ENCODE measurements around the gene SCAI. TPM values are rescaled to one million over a fixed set of nuclear protein-coding genes. Genes with fewer than 3 reads are reported as not detected.
"Not testable (repeated sequence)": the region's sequence is repeated elsewhere in the genome, so short reads cannot be mapped to it uniquely, and the experiment has no call there.

Gene SCAI
- total RNA-seq, 2 donors from 2014 or later: 6.7 to 7.6 TPM

DNA sequence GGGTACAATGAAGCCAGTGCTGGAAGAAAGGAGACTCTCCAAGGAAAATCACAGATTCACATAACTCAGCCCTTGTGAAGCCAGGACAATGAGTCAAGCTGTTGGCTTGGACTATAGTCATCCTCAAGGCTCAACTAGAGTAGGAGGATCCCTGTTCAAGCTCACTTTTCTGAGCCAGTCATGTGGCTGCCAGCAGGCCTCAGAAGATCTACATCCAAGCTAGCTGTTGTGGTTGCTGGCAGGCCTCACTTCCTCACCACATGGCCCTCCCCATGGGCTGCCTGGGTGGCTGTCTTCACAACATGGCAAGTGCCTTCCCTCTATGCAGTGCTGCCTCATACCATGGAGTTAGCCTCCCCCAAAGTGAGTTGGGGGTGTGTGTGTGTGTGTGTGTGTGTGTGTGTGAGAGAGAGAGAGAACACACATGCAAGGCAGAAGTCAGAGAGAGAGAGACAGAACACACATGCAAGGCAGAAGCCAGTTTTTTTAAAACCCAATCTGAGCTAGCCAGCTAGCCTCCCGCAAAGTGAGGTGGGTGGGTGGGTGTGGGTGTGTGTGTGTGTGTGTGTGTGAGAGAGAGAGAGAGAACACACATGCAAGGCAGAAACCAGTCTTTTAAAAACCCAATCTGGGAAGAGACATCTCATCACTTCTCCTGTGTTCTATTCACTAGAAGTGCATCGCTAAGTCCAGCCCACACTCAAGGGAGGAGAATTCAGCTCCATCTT lies 17.1 kb downstream of the SCAI start:
- Histone ChIP-seq H3K9me3 (no peaks in the 10 kb centered on the region), H3K36me3 (replicated peaks in 1 of 2; ENCODE audit: insufficient read depth in 1 of 2, low read depth in 2 of 2) (no peaks in the 10 kb centered on the region), H3K27ac (no peak overlapping the region), H3K4me1 (no peaks in the 10 kb centered on the region), H3K4me3 (no peak overlapping the region), H3K27me3 (no peaks in the 10 kb centered on the region)
- DNase-seq (peak; percentile 33 to 76 (median 60)), ATAC-seq (peak; percentile 75)
- WGBS, 2 donors: 84 to 86% methylated on average over 2 of the region's 2 CpGs
- intact Hi-C loops (cut with DNase I): no loop called here
- no peak for TF ChIP-seq POLR2A (IDR thresholded peaks at IDR 0.05)
- TF ChIP-seq, protein P1, sequence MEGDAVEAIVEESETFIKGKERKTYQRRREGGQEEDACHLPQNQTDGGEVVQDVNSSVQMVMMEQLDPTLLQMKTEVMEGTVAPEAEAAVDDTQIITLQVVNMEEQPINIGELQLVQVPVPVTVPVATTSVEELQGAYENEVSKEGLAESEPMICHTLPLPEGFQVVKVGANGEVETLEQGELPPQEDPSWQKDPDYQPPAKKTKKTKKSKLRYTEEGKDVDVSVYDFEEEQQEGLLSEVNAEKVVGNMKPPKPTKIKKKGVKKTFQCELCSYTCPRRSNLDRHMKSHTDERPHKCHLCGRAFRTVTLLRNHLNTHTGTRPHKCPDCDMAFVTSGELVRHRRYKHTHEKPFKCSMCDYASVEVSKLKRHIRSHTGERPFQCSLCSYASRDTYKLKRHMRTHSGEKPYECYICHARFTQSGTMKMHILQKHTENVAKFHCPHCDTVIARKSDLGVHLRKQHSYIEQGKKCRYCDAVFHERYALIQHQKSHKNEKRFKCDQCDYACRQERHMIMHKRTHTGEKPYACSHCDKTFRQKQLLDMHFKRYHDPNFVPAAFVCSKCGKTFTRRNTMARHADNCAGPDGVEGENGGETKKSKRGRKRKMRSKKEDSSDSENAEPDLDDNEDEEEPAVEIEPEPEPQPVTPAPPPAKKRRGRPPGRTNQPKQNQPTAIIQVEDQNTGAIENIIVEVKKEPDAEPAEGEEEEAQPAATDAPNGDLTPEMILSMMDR (IDR thresholded peaks at IDR 0.05): no peak

DNA sequence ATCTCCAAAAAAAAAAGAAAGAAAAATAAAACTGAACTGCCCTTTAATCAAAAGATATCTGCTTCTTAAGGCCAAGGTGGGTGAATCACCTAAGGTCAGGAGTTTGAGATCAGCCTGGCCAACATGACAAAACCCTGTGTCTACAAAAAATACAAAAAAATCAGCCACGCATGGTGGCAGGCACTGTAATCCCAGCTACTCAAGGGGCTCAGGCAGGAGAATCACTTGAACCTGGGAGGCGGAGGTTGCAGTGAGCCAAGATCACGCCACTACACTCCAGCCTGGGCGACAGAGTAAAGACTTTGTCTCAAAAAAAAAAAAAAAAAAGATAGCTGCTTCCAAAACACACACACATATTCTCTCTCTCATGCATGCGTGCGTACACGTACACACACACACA lies 17.8 kb downstream of the SCAI start:
- H3K4me1 ChIP-seq: no peaks in the 10 kb centered on the region
- H3K4me3 ChIP-seq: no peak overlapping the region
- no peaks in the 10 kb centered on the region for H3K27me3 ChIP-seq
- WGBS, 2 donors: 82 to 86% methylated on average over 7 of the region's 7 CpGs
- ATAC-seq: no peak
- H3K36me3 ChIP-seq (replicated peaks in 1 of 2; ENCODE audit: insufficient read depth in 1 of 2, low read depth in 2 of 2): no peaks in the 10 kb centered on the region
- no peak for TF ChIP-seq POLR2A (IDR thresholded peaks at IDR 0.05)
- TF ChIP-seq, protein P1 (IDR thresholded peaks at IDR 0.05): no peak
- no peaks in the 10 kb centered on the region for H3K9me3 ChIP-seq
- no peak overlapping the region for H3K27ac ChIP-seq
- intact Hi-C loops (cut with DNase I): no loop called here
- no peak for DNase-seq

DNA sequence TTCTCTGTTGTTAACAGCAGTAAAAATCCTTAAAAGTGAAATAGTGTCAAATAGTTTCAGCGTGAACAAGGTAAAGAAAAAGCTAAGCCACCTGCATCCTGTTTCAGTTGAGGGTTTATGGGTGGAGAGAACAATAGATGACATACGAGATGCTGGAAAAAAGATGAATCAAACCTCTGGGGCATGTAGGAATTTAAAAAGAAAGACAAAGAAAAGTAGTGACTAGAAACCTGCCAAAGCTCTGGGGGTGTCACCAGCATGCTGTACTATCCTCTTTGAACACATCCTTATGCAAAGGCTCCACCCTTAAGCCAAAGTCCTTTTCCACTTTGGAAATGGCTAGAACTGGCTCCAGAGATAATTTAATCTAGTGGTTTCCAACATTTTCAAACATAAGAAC lies 22.2 kb downstream of the SCAI start:
- Histone ChIP-seq H3K27me3 (no peaks in the 10 kb centered on the region), H3K36me3 (replicated peaks in 1 of 2; ENCODE audit: insufficient read depth in 1 of 2, low read depth in 2 of 2) (no peaks in the 10 kb centered on the region), H3K9me3 (no peaks in the 10 kb centered on the region), H3K27ac (no peak overlapping the region), H3K4me1 (no peaks in the 10 kb centered on the region), H3K4me3 (no peak overlapping the region)
- no peak for ATAC-seq
- DNase-seq: no peak
- intact Hi-C loops (cut with DNase I): no loop called here
- TF ChIP-seq, protein P1 (IDR thresholded peaks at IDR 0.05): no peak
- TF ChIP-seq POLR2A (IDR thresholded peaks at IDR 0.05): no peak
- 70 to 86% methylated on average over 2 of the region's 2 CpGs for WGBS, 2 donors

DNA sequence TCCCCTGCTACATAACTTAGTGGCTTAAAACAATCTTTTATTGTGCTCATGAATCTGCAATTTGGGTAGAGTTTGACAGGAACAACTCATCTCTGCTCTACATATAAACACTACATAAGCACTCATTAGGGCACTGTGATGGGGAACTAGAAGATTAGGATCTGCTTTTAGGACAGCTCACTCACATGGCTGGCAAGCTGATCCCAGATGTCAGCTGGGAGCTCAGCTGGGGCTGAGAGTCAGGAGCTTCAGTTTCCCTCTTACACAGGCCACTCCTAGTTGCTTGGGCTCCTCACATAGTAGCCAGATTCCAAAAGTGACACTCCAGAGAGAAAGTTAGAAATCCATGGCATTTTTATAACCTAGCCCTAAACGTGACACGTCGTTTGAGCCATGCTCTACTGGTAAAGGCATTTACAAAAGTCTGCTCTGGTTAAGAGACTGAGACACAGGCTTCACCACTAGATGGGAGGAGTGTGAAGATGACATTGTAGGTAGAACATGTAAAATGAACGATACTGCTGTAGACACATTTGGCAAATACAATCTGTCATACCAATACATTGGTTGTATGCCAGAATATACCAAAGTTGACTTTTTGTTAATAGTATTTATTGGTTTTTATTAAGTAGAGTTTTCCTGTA lies 23.6 kb downstream of the SCAI start:
- ATAC-seq: no peak
- H3K4me1 ChIP-seq: no peaks in the 10 kb centered on the region
- H3K27me3 ChIP-seq: no peaks in the 10 kb centered on the region
- 62 to 74% methylated on average over 4 of the region's 4 CpGs for WGBS, 2 donors
- no peaks in the 10 kb centered on the region for H3K9me3 ChIP-seq
- intact Hi-C loops (cut with DNase I): no loop called here
- DNase-seq: no peak
- H3K27ac ChIP-seq: no peak overlapping the region
- H3K36me3 ChIP-seq (replicated peaks in 1 of 2; ENCODE audit: insufficient read depth in 1 of 2, low read depth in 2 of 2): no peaks in the 10 kb centered on the region
- no peak overlapping the region for H3K4me3 ChIP-seq
- TF ChIP-seq, protein P1 (IDR thresholded peaks at IDR 0.05): no peak
- no peak for TF ChIP-seq POLR2A (IDR thresholded peaks at IDR 0.05)

DNA sequence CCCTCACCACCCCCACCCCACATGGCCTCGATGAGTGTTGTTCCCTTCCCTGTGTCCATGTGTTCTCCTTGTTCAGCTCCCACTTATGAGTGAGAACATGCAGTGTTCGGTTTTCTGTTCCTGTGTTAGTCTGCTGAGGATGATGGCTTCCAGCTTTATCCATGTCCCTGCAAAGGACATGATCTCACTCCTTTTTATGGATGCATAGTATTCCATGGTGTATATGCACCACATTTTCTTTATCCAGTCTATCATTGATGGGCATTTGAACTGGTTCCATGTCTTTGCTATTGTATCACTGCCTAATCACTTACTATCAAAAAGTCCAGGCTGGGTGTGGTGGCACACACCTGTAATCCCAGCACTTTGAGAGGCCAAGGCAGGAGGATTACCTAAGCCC lies 24.6 kb downstream of the SCAI start:
- H3K27me3 ChIP-seq; H3K4me3 ChIP-seq; ATAC-seq; H3K9me3 ChIP-seq; H3K4me1 ChIP-seq; H3K36me3 ChIP-seq (replicated peaks in 1 of 2; ENCODE audit: insufficient read depth in 1 of 2, low read depth in 2 of 2); DNase-seq; H3K27ac ChIP-seq; intact Hi-C loops (cut with DNase I): not testable (repeated sequence)
- WGBS, 2 donors: 96 to 100% methylated on average over 2 of the region's 2 CpGs

DNA sequence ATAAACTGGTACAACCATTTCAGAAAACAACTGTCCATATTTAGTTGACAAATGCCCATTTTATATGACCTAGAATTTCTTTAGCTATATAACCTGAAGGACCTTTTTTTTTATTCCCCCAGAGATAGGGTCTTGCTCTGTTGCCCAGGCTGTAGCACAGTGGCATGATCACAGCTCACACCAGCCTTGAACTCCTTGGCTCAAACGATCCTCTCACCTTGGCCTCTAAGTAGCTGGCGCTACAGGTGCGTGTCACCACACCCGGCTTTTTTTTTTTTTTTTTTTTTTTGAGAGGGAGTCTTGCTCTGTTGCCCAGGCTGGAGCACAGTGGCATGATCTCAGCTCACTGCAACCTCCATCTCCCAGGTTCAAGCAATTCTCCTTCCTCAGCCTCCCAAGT lies 28.8 kb downstream of the SCAI start:
- ATAC-seq; H3K4me1 ChIP-seq; intact Hi-C loops (cut with DNase I); H3K36me3 ChIP-seq (replicated peaks in 1 of 2; ENCODE audit: insufficient read depth in 1 of 2, low read depth in 2 of 2); DNase-seq; H3K27me3 ChIP-seq; H3K4me3 ChIP-seq; H3K9me3 ChIP-seq; H3K27ac ChIP-seq: not testable (repeated sequence)
- 98 to 100% methylated on average over 4 of the region's 4 CpGs for WGBS, 2 donors
